Measurements from ENCODE around the gene HOXB7.

- TF ChIP-seq, protein P1, sequence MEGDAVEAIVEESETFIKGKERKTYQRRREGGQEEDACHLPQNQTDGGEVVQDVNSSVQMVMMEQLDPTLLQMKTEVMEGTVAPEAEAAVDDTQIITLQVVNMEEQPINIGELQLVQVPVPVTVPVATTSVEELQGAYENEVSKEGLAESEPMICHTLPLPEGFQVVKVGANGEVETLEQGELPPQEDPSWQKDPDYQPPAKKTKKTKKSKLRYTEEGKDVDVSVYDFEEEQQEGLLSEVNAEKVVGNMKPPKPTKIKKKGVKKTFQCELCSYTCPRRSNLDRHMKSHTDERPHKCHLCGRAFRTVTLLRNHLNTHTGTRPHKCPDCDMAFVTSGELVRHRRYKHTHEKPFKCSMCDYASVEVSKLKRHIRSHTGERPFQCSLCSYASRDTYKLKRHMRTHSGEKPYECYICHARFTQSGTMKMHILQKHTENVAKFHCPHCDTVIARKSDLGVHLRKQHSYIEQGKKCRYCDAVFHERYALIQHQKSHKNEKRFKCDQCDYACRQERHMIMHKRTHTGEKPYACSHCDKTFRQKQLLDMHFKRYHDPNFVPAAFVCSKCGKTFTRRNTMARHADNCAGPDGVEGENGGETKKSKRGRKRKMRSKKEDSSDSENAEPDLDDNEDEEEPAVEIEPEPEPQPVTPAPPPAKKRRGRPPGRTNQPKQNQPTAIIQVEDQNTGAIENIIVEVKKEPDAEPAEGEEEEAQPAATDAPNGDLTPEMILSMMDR (IDR thresholded peaks at IDR 0.05 in 4 of 5, conservative IDR thresholded peaks at IDR 0.05 in 1 of 5): no peak
- no peak for TF ChIP-seq POLR2A (IDR thresholded peaks at IDR 0.05)
Measured at GRCh38 chr17:48615963-48616716, 5.3 kb upstream of the HOXB7 start.

Measured in gastrocnemius medialis (tissue), 4 donors.